Fibroblast of lung (primary cell): Measurements from ENCODE around the gene ITPKB. TPM values are rescaled to one million over a fixed set of nuclear protein-coding genes. Genes with fewer than 3 reads are reported as not detected.

Experiments
- DNase-seq, 2 donors: peaks; one replicate each; pipeline versions ENCODE4 v3.0.0 to v3.0.0-alpha.2; 2010; ENCODE audit warnings: low read depth in 2 of 2
- H2AFZ ChIP-seq: 2 replicates; pipeline ENCODE4 v1.5.1; 2012; ENCODE audit warnings: low read length, control low read depth, inconsistent platforms
- H3K27ac ChIP-seq: 2 replicates; pipeline ENCODE4 v1.5.1; 2011; ENCODE audit warnings: low read length, control low read depth; ENCODE audit not compliant: insufficient read depth
- H3K27me3 ChIP-seq: 2 replicates; pipeline ENCODE4 v1.5.1; 2011; ENCODE audit warnings: mild to moderate bottlenecking, low read length; ENCODE audit not compliant: control insufficient read depth, insufficient read depth
- H3K36me3 ChIP-seq: 2 replicates; pipeline ENCODE4 v1.5.1; 2011; ENCODE audit warnings: low read length; ENCODE audit not compliant: control insufficient read depth, insufficient read depth
- H3K4me1 ChIP-seq: 2 replicates; pipeline ENCODE4 v1.5.1; 2011; ENCODE audit warnings: low read length; ENCODE audit not compliant: control insufficient read depth, insufficient read depth; ENCODE audit errors: extremely low read depth
- H3K4me2 ChIP-seq: 2 replicates; pipeline ENCODE4 v1.5.1; 2011; ENCODE audit warnings: low read length, control low read depth; ENCODE audit not compliant: insufficient read depth; ENCODE audit errors: extremely low read depth
- H3K4me3 ChIP-seq, 4 experiments: fragments of 200-600 bp in 1 of 4; sonication (generic) in 1 of 4; replicated peaks in 1 of 4; 2 replicates each; pipeline ENCODE4 v1.5.1; 2011 to 2016; ENCODE audit warnings: low read length in 4 of 4, low read depth in 3 of 4, mild to moderate bottlenecking in 3 of 4, control low read depth in 2 of 4, inconsistent platforms in 1 of 4, mixed read lengths in 1 of 4; ENCODE audit not compliant: insufficient read depth in 1 of 4; ENCODE audit errors: control extremely low read depth in 1 of 4
- H3K79me2 ChIP-seq: 2 replicates; pipeline ENCODE4 v1.5.1; 2012; ENCODE audit warnings: mild to moderate bottlenecking, low read length, inconsistent platforms; ENCODE audit not compliant: control insufficient read depth, insufficient read depth
- H3K9ac ChIP-seq: 2 replicates; pipeline ENCODE4 v1.5.1; 2011; ENCODE audit warnings: mild to moderate bottlenecking, low read length, control low read depth; ENCODE audit not compliant: insufficient read depth
- H3K9me3 ChIP-seq: 2 replicates; pipeline ENCODE4 v1.5.1; 2012; ENCODE audit warnings: low read depth, low read length; ENCODE audit not compliant: control insufficient read depth, insufficient read depth
- H4K20me1 ChIP-seq: 2 replicates; pipeline ENCODE4 v1.5.1; 2011; ENCODE audit warnings: low read length; ENCODE audit not compliant: control insufficient read depth, insufficient read depth; ENCODE audit errors: extremely low read depth
- EZH2 ChIP-seq: IDR thresholded peaks from 2 replicates; pipeline ENCODE4 v1.5.1; 2012; ENCODE audit warnings: low read length, control low read depth, mild to moderate bottlenecking; ENCODE audit errors: missing control alignments
- polyA plus RNA-seq, 2 donors: library from polyadenylated mRNA; depleted of rRNA in 1 of 2; stranded (reverse) in 1 of 2; unstranded in 1 of 2; fragments of >200 nt; gene quantifications; 2 replicates each; pipeline ENCODE4 v1.2.1, GENCODE V29; 2011 to 2012; ENCODE audit warnings: missing spikeins in 1 of 2
- total RNA-seq: library from RNA; depleted of rRNA; stranded (reverse); fragments of >200 nt; gene quantifications from 2 replicates; pipeline ENCODE4 v1.2.1, GENCODE V29; 2014
- TF ChIP-seq, protein P1 (sequence below), 2 donors: IDR thresholded peaks in 1 of 2; conservative IDR thresholded peaks in 1 of 2; 1 replicate in 1 of 2; 2 replicates in 1 of 2; pipeline ENCODE4 v1.5.1; 2011 to 2012; ENCODE audit warnings: low read length in 2 of 2, control low read depth in 1 of 2, inconsistent platforms in 1 of 2, low read depth in 1 of 2, mild to moderate bottlenecking in 1 of 2

ITPKB gene
- total and polyA plus RNA-seq, 2 donors (not counting 1 experiment from before 2014, with no cell fraction given) = 10.2 to 32.4 TPM

DNA sequence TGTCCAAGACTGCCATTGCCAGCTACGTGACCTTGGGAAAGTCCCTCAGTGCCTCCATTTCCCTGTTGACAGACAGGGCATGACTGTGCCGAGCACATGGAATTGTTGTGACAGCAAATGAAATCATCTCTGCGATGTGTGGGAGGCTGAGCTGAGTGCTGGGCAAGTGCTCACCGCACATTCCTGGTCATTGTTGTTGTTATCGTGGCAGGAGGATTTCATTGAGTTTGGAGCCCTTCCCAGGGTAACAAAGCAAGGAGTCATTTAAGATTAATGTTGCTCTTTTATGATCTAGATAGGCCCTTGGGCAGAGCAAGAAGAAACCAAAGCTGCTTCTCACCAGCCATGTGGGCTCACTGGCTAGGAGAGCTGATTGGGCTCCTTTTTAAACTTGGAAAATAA, 39.6 kb upstream of the ITPKB start:
- no peaks in the 10 kb centered on the region for H3K79me2 ChIP-seq
- no peaks in the 10 kb centered on the region for H3K36me3 ChIP-seq
- H3K9ac ChIP-seq = no peak overlapping the region
- H2AFZ ChIP-seq = no peak overlapping the region
- no peak overlapping the region for H3K27ac ChIP-seq
- peak; percentile 51 to 98 for DNase-seq
- TF ChIP-seq, protein P1, sequence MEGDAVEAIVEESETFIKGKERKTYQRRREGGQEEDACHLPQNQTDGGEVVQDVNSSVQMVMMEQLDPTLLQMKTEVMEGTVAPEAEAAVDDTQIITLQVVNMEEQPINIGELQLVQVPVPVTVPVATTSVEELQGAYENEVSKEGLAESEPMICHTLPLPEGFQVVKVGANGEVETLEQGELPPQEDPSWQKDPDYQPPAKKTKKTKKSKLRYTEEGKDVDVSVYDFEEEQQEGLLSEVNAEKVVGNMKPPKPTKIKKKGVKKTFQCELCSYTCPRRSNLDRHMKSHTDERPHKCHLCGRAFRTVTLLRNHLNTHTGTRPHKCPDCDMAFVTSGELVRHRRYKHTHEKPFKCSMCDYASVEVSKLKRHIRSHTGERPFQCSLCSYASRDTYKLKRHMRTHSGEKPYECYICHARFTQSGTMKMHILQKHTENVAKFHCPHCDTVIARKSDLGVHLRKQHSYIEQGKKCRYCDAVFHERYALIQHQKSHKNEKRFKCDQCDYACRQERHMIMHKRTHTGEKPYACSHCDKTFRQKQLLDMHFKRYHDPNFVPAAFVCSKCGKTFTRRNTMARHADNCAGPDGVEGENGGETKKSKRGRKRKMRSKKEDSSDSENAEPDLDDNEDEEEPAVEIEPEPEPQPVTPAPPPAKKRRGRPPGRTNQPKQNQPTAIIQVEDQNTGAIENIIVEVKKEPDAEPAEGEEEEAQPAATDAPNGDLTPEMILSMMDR (conservative IDR thresholded peaks at IDR 0.05 in 1 of 2, IDR thresholded peaks at IDR 0.05 in 1 of 2; ENCODE audit: low read depth in 1 of 2, low read length in 2 of 2) = no peak
- no peak overlapping the region for H3K4me2 ChIP-seq
- no peaks in the 10 kb centered on the region for H4K20me1 ChIP-seq
- H3K4me3 ChIP-seq = no peak overlapping the region
- H3K9me3 ChIP-seq = no peaks in the 10 kb centered on the region
- peaks cover 2% of the 10 kb centered on the region for H3K27me3 ChIP-seq
- H3K4me1 ChIP-seq = no peaks in the 10 kb centered on the region

DNA sequence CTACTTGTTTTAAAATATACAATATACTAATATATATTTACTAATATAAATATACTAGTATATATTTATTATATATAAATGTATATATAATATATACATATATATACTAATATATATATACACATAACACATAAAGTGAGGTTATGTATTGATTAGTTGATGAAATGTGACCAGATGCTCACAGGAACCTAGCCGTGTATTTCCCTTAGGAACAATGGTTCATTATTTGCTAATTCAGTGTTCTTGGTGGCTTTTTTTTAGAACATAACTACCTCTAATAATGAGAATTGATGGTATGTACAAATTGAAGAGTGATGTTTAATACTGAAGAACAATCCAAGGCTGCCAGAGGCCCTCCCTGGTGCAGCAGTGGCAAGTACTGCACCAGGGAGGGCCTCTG, 37.9 kb upstream of the ITPKB start:
- H3K27me3 ChIP-seq = peaks cover 1% of the 10 kb centered on the region
- H3K4me3 ChIP-seq = no peak overlapping the region
- H2AFZ ChIP-seq = no peak overlapping the region
- H3K4me1 ChIP-seq = no peaks in the 10 kb centered on the region
- no peak for TF ChIP-seq EZH2
- TF ChIP-seq, protein P1 (conservative IDR thresholded peaks at IDR 0.05 in 1 of 2, IDR thresholded peaks at IDR 0.05 in 1 of 2; ENCODE audit: low read depth in 1 of 2, low read length in 2 of 2) = no peak
- no peaks in the 10 kb centered on the region for H3K9me3 ChIP-seq
- H3K9ac ChIP-seq = no peak overlapping the region
- DNase-seq = no peak
- H4K20me1 ChIP-seq = no peaks in the 10 kb centered on the region
- H3K27ac ChIP-seq = no peak overlapping the region
- no peaks in the 10 kb centered on the region for H3K79me2 ChIP-seq
- H3K36me3 ChIP-seq = no peaks in the 10 kb centered on the region
- no peak overlapping the region for H3K4me2 ChIP-seq

DNA sequence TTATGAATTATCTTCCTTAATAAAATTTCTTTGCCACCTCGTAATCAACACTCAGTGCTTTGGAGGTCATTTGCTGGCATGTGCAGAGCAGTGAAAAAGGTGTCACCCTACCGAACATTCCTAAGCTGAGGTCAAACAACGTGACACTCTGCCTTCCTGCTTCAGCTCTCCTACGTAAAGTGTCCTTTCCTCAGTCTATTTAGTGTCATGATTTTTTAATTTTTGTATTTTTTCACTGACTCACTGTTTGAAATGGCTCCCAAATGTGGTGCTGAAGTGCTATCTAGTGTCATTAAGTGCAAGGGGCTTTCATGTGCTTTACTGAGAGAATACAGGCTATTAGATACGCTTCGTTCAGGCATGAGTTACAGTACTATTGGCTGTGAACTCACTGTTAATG, 37.0 kb upstream of the ITPKB start:
- no peak for TF ChIP-seq EZH2
- TF ChIP-seq, protein P1 (conservative IDR thresholded peaks at IDR 0.05 in 1 of 2, IDR thresholded peaks at IDR 0.05 in 1 of 2; ENCODE audit: low read depth in 1 of 2, low read length in 2 of 2) = no peak
- H3K4me1 ChIP-seq = no peaks in the 10 kb centered on the region
- H3K4me2 ChIP-seq = no peak overlapping the region
- no peak overlapping the region for H2AFZ ChIP-seq
- no peak for DNase-seq
- no peak overlapping the region for H3K27ac ChIP-seq
- H4K20me1 ChIP-seq = no peaks in the 10 kb centered on the region
- no peak overlapping the region for H3K9ac ChIP-seq
- no peaks in the 10 kb centered on the region for H3K9me3 ChIP-seq
- no peaks in the 10 kb centered on the region for H3K36me3 ChIP-seq
- no peaks in the 10 kb centered on the region for H3K79me2 ChIP-seq
- H3K27me3 ChIP-seq = peaks cover 2% of the 10 kb centered on the region
- H3K4me3 ChIP-seq = no peak overlapping the region
